A549 (cell line): ENCODE data around the gene KRTAP10-8.

Source experiments
- BHLHE40 ChIP-seq: IDR thresholded peaks from 2 replicates; pipeline ENCODE4 v1.6.1; 2012; ENCODE audit warnings: low read depth, low read length, inconsistent platforms
- CHD2 ChIP-seq: fragments of 150-350 bp; IDR thresholded peaks from 2 replicates; pipeline ENCODE4 v1.6.1; 2014; ENCODE audit warnings: low read length; ENCODE audit not compliant: partially characterized antibody
- CTCF ChIP-seq: fragments of >200 bp; sonication (Bioruptor Twin); formaldehyde crosslinking; IDR thresholded peaks from 3 replicates; pipeline ENCODE4 v1.5.1; 2016
- MAZ ChIP-seq: fragments of 150-350 bp; IDR thresholded peaks from 2 replicates; pipeline ENCODE4 v1.6.1; 2014; ENCODE audit warnings: antibody characterized with exemption, low read depth, low read length, borderline replicate concordance
- NPAS2 ChIP-seq: fragments of 250-450 bp; sonication (Bioruptor Pico); IDR thresholded peaks from 2 replicates; pipeline ENCODE4 v1.8.0; 2022; ENCODE audit warnings: mild to moderate bottlenecking, moderate library complexity, borderline replicate concordance
- NR3C1 ChIP-seq: fragments of >200 bp; sonication (Bioruptor Twin); formaldehyde crosslinking; IDR thresholded peaks from 3 replicates; pipeline ENCODE4 v1.6.1; 2017
- POLR2A ChIP-seq: IDR thresholded peaks from 2 replicates; pipeline ENCODE4 v1.6.1; 2012; ENCODE audit warnings: mild to moderate bottlenecking, low read length
- ZNF302 ChIP-seq: fragments of 250-450 bp; sonication (Bioruptor Pico); IDR thresholded peaks from 2 replicates; pipeline ENCODE4 v1.9.0; 2021; ENCODE audit warnings: inconsistent platforms, mild to moderate bottlenecking, moderate library complexity
- TF ChIP-seq, protein P1 (sequence below): IDR thresholded peaks from 2 replicates; pipeline ENCODE4 v1.6.1; 2012
- TF ChIP-seq, protein P2 (sequence below): fragments of 200-600 bp; sonication (generic); IDR thresholded peaks from 2 replicates; pipeline ENCODE4 v1.6.1; 2016; ENCODE audit warnings: antibody characterized with exemption, mild to moderate bottlenecking, moderate library complexity

DNA sequence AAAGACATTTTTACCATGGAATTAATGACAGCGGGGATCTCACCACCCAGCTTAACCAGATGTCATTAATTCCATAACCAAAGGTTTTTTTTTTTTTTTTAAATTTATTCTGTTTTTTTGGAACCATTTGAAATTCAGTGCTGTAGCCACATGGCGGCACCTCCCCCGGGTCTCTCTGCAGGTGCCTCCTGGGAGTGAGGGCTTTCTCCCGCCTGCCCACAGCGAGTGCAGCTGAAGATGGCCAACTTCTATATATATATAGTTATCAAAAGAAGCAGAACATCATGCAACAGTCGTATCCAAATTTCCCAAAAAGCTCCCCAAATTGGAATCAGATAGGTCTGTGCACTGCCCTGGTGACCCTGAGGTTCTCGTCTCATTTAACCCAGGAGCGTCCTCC is 3.6 kb downstream of the KRTAP10-8 start:
- TF ChIP-seq POLR2A = no peak
- no peak for TF ChIP-seq NPAS2 (CRISPR knock-in tag)
- TF ChIP-seq BHLHE40 = no peak
- TF ChIP-seq MAZ = no peak
- no peak for TF ChIP-seq CTCF
- TF ChIP-seq, protein P1, sequence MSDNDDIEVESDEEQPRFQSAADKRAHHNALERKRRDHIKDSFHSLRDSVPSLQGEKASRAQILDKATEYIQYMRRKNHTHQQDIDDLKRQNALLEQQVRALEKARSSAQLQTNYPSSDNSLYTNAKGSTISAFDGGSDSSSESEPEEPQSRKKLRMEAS = no peak
- TF ChIP-seq NR3C1 = no peak
- TF ChIP-seq, protein P2, sequence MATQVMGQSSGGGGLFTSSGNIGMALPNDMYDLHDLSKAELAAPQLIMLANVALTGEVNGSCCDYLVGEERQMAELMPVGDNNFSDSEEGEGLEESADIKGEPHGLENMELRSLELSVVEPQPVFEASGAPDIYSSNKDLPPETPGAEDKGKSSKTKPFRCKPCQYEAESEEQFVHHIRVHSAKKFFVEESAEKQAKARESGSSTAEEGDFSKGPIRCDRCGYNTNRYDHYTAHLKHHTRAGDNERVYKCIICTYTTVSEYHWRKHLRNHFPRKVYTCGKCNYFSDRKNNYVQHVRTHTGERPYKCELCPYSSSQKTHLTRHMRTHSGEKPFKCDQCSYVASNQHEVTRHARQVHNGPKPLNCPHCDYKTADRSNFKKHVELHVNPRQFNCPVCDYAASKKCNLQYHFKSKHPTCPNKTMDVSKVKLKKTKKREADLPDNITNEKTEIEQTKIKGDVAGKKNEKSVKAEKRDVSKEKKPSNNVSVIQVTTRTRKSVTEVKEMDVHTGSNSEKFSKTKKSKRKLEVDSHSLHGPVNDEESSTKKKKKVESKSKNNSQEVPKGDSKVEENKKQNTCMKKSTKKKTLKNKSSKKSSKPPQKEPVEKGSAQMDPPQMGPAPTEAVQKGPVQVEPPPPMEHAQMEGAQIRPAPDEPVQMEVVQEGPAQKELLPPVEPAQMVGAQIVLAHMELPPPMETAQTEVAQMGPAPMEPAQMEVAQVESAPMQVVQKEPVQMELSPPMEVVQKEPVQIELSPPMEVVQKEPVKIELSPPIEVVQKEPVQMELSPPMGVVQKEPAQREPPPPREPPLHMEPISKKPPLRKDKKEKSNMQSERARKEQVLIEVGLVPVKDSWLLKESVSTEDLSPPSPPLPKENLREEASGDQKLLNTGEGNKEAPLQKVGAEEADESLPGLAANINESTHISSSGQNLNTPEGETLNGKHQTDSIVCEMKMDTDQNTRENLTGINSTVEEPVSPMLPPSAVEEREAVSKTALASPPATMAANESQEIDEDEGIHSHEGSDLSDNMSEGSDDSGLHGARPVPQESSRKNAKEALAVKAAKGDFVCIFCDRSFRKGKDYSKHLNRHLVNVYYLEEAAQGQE = no peak
- no peak for TF ChIP-seq ZNF302
- TF ChIP-seq CHD2 = no peak
